SH-SY5Y (cell line): Measurements from ENCODE around the gene MAN2A1.

Experiments
- GATA2 ChIP-seq: IDR thresholded peaks from 2 replicates; pipeline ENCODE4 v1.6.1; 2011; ENCODE audit warnings: mild to moderate bottlenecking, low read depth, low read length
- GATA3 ChIP-seq: IDR thresholded peaks from 2 replicates; pipeline ENCODE4 v1.6.1; 2011; ENCODE audit warnings: low read depth, mild to moderate bottlenecking, low read length, moderate library complexity

DNA sequence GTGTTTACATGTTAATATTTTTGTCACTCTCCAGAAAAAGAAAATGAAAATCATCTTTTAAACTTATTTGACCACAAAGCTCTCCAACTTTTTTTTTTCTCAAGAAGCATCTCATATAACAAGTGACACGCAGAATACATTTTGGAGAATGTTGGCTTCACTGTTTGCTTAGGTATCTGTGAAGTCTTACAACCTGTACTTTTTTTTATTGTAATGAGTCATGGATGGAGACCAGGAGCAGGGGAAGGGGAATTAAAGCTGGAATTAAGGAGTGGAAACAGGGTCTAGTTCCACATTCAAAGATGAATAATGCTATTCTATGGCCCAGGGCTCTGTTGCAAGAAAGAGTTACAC lies 211.9 kb downstream of the MAN2A1 start:
- TF ChIP-seq GATA2: no peak
- no peak for TF ChIP-seq GATA3
